Measurements from ENCODE around the gene TMPRSS9. TPM values are rescaled to one million over a fixed set of nuclear protein-coding genes. Genes with fewer than 3 reads are reported as not detected.
"Not testable (repeated sequence)": the region's sequence is repeated elsewhere in the genome, so short reads cannot be mapped to it uniquely, and the experiment has no call there.

TMPRSS9 gene
- polyA plus RNA-seq, 4 donors = 0.13 to 0.29 (median 0.26) TPM

- DNase-seq (ENCODE audit: low read depth in 4 of 4, low spot score in 3 of 4) = no peak
Observed at GRCh38 chr19:2341244-2341751, 18.8 kb upstream of the TMPRSS9 start.

GRCh38 chr19:2341982-2342381 lies 18.1 kb upstream of the TMPRSS9 start:
- DNase-seq (ENCODE audit: low read depth in 4 of 4, low spot score in 3 of 4) = no peak

- DNase-seq (ENCODE audit: low read depth in 4 of 4, low spot score in 3 of 4) = no peak
Observed at GRCh38 chr19:2342656-2343288, 17.3 kb upstream of the TMPRSS9 start.

GRCh38 chr19:2343289-2343982 lies 16.6 kb upstream of the TMPRSS9 start:
- no peak for DNase-seq (ENCODE audit: low read depth in 4 of 4, low spot score in 3 of 4)

- DNase-seq (ENCODE audit: low read depth in 4 of 4, low spot score in 3 of 4) = no peak
Observed at GRCh38 chr19:2344381-2344870, 15.6 kb upstream of the TMPRSS9 start.

- DNase-seq (ENCODE audit: low read depth in 4 of 4, low spot score in 3 of 4) = no peak
Observed at GRCh38 chr19:2345076-2345475, 15.0 kb upstream of the TMPRSS9 start.

- DNase-seq (ENCODE audit: low read depth in 4 of 4, low spot score in 3 of 4) = no peak
Observed at GRCh38 chr19:2345794-2346663, 14.0 kb upstream of the TMPRSS9 start.

GRCh38 chr19:2349818-2350217 lies 10.2 kb upstream of the TMPRSS9 start:
- not testable (repeated sequence) for DNase-seq (ENCODE audit: low read depth in 4 of 4, low spot score in 3 of 4)

- DNase-seq (ENCODE audit: low read depth in 4 of 4, low spot score in 3 of 4) = no peak
Observed at GRCh38 chr19:2350656-2351055, 9.4 kb upstream of the TMPRSS9 start.

GRCh38 chr19:2351591-2351990 lies 8.5 kb upstream of the TMPRSS9 start:
- no peak for DNase-seq (ENCODE audit: low read depth in 4 of 4, low spot score in 3 of 4)

GRCh38 chr19:2352121-2352520 lies 7.9 kb upstream of the TMPRSS9 start:
- no peak for DNase-seq (ENCODE audit: low read depth in 4 of 4, low spot score in 3 of 4)

GRCh38 chr19:2353159-2353886 lies 6.7 kb upstream of the TMPRSS9 start:
- no peak for DNase-seq (ENCODE audit: low read depth in 4 of 4, low spot score in 3 of 4)

- no peak for DNase-seq (ENCODE audit: low read depth in 4 of 4, low spot score in 3 of 4)
Observed at GRCh38 chr19:2353887-2354592, 6.0 kb upstream of the TMPRSS9 start.

- no peak for DNase-seq (ENCODE audit: low read depth in 4 of 4, low spot score in 3 of 4)
Observed at GRCh38 chr19:2354670-2355069, 5.4 kb upstream of the TMPRSS9 start.

- no peak for DNase-seq (ENCODE audit: low read depth in 4 of 4, low spot score in 3 of 4)
Observed at GRCh38 chr19:2355168-2356035, 4.7 kb upstream of the TMPRSS9 start.

- no peak for DNase-seq (ENCODE audit: low read depth in 4 of 4, low spot score in 3 of 4)
Observed at GRCh38 chr19:2356036-2356646, 3.9 kb upstream of the TMPRSS9 start.

GRCh38 chr19:2357279-2358206 lies 2.5 kb upstream of the TMPRSS9 start:
- DNase-seq (ENCODE audit: low read depth in 4 of 4, low spot score in 3 of 4) = no peak

Measured in right renal pelvis (tissue), 4 donors.